Measurements from ENCODE around the gene PARD6G. TPM values are rescaled to one million over a fixed set of nuclear protein-coding genes. Genes with fewer than 3 reads are reported as not detected.
"Not testable (repeated sequence)": the region's sequence is repeated elsewhere in the genome, so short reads cannot be mapped to it uniquely, and the experiment has no call there.

Gene PARD6G
- total and polyA plus RNA-seq, 7 donors = 0.22 to 1.5 (median 1.1) TPM

DNA sequence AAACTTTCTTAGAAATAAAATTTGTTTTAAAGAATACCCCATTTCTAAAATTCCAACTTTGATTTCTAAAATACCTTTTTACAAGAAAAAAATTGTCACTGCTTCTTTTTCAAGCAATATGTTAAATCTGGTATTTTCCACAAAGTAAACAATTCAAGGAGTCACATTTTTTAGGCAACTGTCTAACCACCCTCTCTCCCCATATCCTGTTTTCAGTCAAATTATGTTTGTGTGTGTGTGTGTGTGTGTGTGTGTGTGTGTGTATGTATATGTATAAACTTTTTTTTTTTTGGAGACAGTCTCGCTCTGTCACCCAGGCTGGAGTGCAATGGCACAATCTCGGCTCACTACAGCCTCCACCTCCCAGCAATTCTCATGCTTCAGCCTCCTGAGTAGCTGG lies 79.0 kb downstream of the PARD6G start:
- no peak overlapping the region for H3K4me3 ChIP-seq
- ATAC-seq = no peak
- H3K4me1 ChIP-seq = no peaks in the 10 kb centered on the region
- WGBS, 3 donors = 88 to 94% (median 89%) methylated on average over 2 of the region's 2 CpGs
- H3K27me3 ChIP-seq (ENCODE audit: insufficient read depth in 3 of 3, low read length in 2 of 3) = peaks cover 0 to 4% (median 0%) of the 10 kb centered on the region in 3 donors
- no peaks in the 10 kb centered on the region for H3K36me3 ChIP-seq (ENCODE audit: insufficient read depth in 1 of 2, low read depth in 1 of 2)
- peaks cover 7% of the 10 kb centered on the region for H3K9me3 ChIP-seq
- intact Hi-C loops (cut with DNase I) = no loop called here
- DNase-seq = no peak
- no peak overlapping the region for H3K27ac ChIP-seq
- TF ChIP-seq CTCF (IDR thresholded peaks at IDR 0.05) = no peak

DNA sequence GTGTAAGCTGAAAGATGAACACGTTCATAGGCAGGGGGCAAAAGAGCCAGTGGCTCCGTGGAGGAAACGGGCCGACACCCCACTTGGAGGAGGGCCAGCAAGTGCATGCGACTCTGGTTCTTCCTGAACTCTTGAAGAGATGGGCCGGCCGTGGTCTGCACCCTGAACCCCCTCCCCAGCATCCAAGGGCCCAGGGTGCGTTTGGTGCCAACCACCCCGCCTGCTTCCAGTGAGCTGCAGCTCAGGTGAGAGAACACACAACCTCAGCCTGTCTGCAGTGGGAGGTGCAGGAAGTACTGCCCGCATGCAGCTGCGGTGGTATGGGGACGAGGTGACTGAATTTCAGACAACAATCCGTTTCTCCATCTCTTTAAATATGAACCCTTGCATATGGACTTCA lies 79.4 kb downstream of the PARD6G start:
- WGBS, 3 donors = 76 to 82% (median 77%) methylated on average over 13 of the region's 13 CpGs
- intact Hi-C loops (cut with DNase I) = no loop called here
- no peaks in the 10 kb centered on the region for H3K36me3 ChIP-seq (ENCODE audit: insufficient read depth in 1 of 2, low read depth in 1 of 2)
- peaks cover 0 to 4% (median 0%) of the 10 kb centered on the region in 3 donors for H3K27me3 ChIP-seq (ENCODE audit: insufficient read depth in 3 of 3, low read length in 2 of 3)
- DNase-seq (no peak), ATAC-seq (no peak)
- no peak overlapping the region for H3K4me3 ChIP-seq
- TF ChIP-seq CTCF (IDR thresholded peaks at IDR 0.05) = no peak
- peaks cover 7% of the 10 kb centered on the region for H3K9me3 ChIP-seq
- H3K4me1 ChIP-seq = no peaks in the 10 kb centered on the region
- H3K27ac ChIP-seq = no peak overlapping the region

DNA sequence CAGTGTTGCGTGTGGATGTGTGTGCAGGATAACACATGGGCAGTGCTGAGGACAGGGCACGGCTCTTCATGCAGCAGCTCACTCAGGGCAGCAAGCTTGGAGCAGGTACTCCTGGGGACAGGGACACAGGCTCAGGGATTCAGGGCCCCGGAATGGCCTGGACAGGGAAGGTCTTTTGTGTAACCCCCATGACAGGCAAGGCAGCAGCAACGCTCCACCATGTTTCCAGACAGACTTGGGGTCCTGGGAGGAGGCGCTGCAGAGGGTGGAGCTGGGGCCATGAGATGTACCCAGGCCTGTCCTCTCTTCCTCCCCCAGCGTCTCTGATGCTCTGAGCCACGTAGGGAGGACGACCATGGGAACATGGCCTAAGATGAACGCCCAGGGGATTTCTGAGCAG lies 80.0 kb downstream of the PARD6G start:
- DNase-seq (no peak), ATAC-seq (no peak)
- H3K27me3 ChIP-seq (ENCODE audit: insufficient read depth in 3 of 3, low read length in 2 of 3) = peaks cover 0 to 4% (median 0%) of the 10 kb centered on the region in 3 donors
- no peaks in the 10 kb centered on the region for H3K4me1 ChIP-seq
- no peak for TF ChIP-seq CTCF (IDR thresholded peaks at IDR 0.05)
- peaks cover 7% of the 10 kb centered on the region for H3K9me3 ChIP-seq
- H3K27ac ChIP-seq = no peak overlapping the region
- 83 to 95% (median 89%) methylated on average over 8 to 9 of the region's 9 CpGs for WGBS, 3 donors
- H3K4me3 ChIP-seq = no peak overlapping the region
- no peaks in the 10 kb centered on the region for H3K36me3 ChIP-seq (ENCODE audit: insufficient read depth in 1 of 2, low read depth in 1 of 2)
- intact Hi-C loops (cut with DNase I) = no loop called here

DNA sequence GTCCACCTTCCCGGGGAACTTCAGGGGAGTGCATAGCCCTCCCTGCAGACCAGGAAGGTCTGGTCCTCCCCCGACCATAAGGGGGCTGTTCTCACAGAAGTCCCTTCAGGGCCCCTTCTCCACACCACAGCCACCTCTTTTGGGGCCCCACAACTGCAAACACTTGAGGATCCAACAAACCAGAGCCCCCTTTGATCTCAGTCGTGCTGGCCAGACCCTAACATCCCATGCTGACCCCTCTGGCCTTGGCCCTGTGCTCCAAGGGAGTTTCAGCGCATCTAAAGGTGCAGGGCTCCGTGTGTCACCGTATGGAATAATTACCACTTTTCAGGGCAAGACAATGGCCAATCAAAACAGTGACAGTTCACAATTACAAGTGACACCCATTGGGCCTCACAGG lies 80.6 kb downstream of the PARD6G start:
- ATAC-seq = no peak
- H3K4me1 ChIP-seq = no peaks in the 10 kb centered on the region
- H3K27me3 ChIP-seq (ENCODE audit: insufficient read depth in 3 of 3, low read length in 2 of 3) = peaks cover 0 to 3% (median 0%) of the 10 kb centered on the region in 3 donors
- 74 to 86% (median 79%) methylated on average over 6 of the region's 6 CpGs for WGBS, 3 donors
- intact Hi-C loops (cut with DNase I) = no loop called here
- no peaks in the 10 kb centered on the region for H3K36me3 ChIP-seq (ENCODE audit: insufficient read depth in 1 of 2, low read depth in 1 of 2)
- no peak for TF ChIP-seq CTCF (IDR thresholded peaks at IDR 0.05)
- peaks cover 7% of the 10 kb centered on the region for H3K9me3 ChIP-seq
- no peak overlapping the region for H3K27ac ChIP-seq
- no peak overlapping the region for H3K4me3 ChIP-seq
- no peak for DNase-seq

DNA sequence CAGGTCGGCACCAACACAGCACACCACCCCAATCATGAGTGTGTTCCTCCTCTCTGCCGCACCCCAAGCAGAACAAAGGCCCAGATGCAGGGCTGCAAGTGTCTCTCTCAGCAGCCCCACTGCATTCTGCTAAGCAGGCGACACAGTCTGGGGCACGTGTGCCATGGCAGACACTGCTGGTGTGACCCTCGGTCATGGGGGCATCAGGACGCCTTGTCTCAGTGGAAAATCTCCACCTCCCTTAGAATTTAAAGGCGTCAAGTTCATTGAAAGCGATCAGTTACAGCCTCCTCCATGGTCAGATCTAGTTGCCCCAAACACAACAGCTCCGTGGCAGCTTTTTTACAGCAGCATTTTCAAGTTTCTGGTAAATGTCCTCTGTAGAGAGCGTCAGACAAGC lies 81.1 kb downstream of the PARD6G start:
- H3K9me3 ChIP-seq = peaks cover 7% of the 10 kb centered on the region
- WGBS, 3 donors = 90 to 92% (median 92%) methylated on average over 10 of the region's 10 CpGs
- H3K27me3 ChIP-seq (ENCODE audit: insufficient read depth in 3 of 3, low read length in 2 of 3) = no peaks in the 10 kb centered on the region
- intact Hi-C loops (cut with DNase I) = no loop called here
- DNase-seq = no peak
- TF ChIP-seq CTCF (IDR thresholded peaks at IDR 0.05) = no peak
- ATAC-seq = no peak
- no peak overlapping the region for H3K27ac ChIP-seq
- no peak overlapping the region for H3K4me3 ChIP-seq
- H3K36me3 ChIP-seq (ENCODE audit: insufficient read depth in 1 of 2, low read depth in 1 of 2) = no peaks in the 10 kb centered on the region
- no peaks in the 10 kb centered on the region for H3K4me1 ChIP-seq

DNA sequence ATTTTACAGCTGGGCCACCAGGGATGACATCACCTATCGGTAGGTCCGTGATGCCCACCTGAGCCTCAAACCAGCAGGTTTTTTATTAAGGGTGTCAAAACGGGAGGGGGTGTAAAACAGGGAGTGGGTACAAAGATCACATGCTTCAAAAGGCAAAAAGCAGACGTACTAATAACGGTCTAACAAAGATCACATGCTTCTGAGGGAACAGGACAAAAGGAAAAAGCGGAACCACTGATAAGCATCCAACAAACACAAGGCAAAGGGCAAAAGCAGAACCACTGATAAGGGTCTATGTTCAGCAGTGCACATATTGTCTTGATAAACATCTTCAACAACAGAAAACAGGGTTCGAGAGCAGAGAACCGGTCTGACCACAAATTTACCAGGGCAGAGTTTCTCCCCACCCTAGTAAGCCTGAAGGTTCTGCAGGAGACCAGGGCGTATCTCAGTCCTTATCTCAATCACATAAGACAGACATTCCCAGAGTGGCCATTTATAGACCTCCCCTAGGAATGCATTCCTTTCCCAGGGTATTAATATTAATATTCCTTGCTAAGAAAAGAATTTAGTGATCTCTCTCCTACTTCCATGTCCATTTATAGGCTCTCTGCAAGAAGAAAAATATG lies 82.5 kb downstream of the PARD6G start:
- H3K27me3 ChIP-seq (ENCODE audit: insufficient read depth in 3 of 3, low read length in 2 of 3); H3K36me3 ChIP-seq (ENCODE audit: insufficient read depth in 1 of 2, low read depth in 1 of 2); H3K9me3 ChIP-seq; H3K27ac ChIP-seq; ATAC-seq; H3K4me3 ChIP-seq; H3K4me1 ChIP-seq; DNase-seq; intact Hi-C loops (cut with DNase I): not testable (repeated sequence)
- WGBS, 3 donors = 93 to 95% (median 94%) methylated on average over 9 of the region's 9 CpGs
